ENCODE data around the gene MAP3K4. TPM values are rescaled to one million over a fixed set of nuclear protein-coding genes. Genes with fewer than 3 reads are reported as not detected.

Gene MAP3K4
- total RNA-seq, 1 experiment from 2014 or later, result 54.3 TPM

- Histone ChIP-seq H3K27ac (ENCODE audit: insufficient read length, low read depth, low read length) (no peak overlapping the region), H3K79me1 (ENCODE audit: insufficient read depth, low read depth, low read length, poor library complexity, severe bottlenecking) (no peaks in the 10 kb centered on the region), H3K56ac (ENCODE audit: insufficient read length, low read depth, low read length) (no peak overlapping the region), H3K9me3 (ENCODE audit: control insufficient read depth, low read depth, low read length) (no peaks in the 10 kb centered on the region), H3K23me2 (ENCODE audit: insufficient read length, low read depth, low read length, poor library complexity, severe bottlenecking) (no peaks in the 10 kb centered on the region), H4K91ac (ENCODE audit: insufficient read length, low read depth, low read length) (no peak overlapping the region), H3K4me2 (ENCODE audit: insufficient read depth, insufficient read length, low read length) (no peak overlapping the region), H3K4ac (ENCODE audit: low read depth, low read length) (no peak overlapping the region), H3T11ph (ENCODE audit: low read length) (no peak overlapping the region), H3K18ac (ENCODE audit: insufficient read length, low read depth, low read length) (no peak overlapping the region), H3K9ac (ENCODE audit: extremely low read depth, insufficient read length, low read length) (no peak overlapping the region), H2BK5ac (ENCODE audit: insufficient read length, low read length) (no peak overlapping the region), H4K20me1 (ENCODE audit: control insufficient read depth, insufficient read depth, insufficient read length) (no peaks in the 10 kb centered on the region), H4K8ac (replicated peaks; ENCODE audit: insufficient read length, low read depth, low read length) (no peak overlapping the region), H2AK5ac (ENCODE audit: insufficient read length, low read length) (no peak overlapping the region), H2AFZ (ENCODE audit: low read length) (no peak overlapping the region), H3K27me3 (ENCODE audit: insufficient read depth, low read length) (no peaks in the 10 kb centered on the region), H3K14ac (ENCODE audit: insufficient read depth, low read length) (no peak overlapping the region), H3K23ac (ENCODE audit: insufficient read length, low read depth, low read length) (no peak overlapping the region), H2BK15ac (ENCODE audit: low read depth, low read length) (no peak overlapping the region), H4K5ac (ENCODE audit: insufficient read length, low read depth, low read length) (no peak overlapping the region), H2BK12ac (ENCODE audit: insufficient read length, low read depth, low read length) (no peak overlapping the region), H2BK20ac (ENCODE audit: low read depth, low read length, poor library complexity, severe bottlenecking) (no peak overlapping the region), H2BK120ac (ENCODE audit: low read depth, low read length, poor library complexity, severe bottlenecking) (no peak overlapping the region), H3K79me2 (ENCODE audit: insufficient read depth, low read length) (no peaks in the 10 kb centered on the region), H3K4me1 (ENCODE audit: insufficient read depth, low read length) (no peaks in the 10 kb centered on the region)
- peaks cover 42 to 65% (median 57%) of the 10 kb centered on the region in 3 experiments for H3K36me3 Mint-ChIP-seq (ENCODE audit: insufficient read depth in 1 of 3, low read depth in 3 of 3)
- no CpG with 5 or more reads among the region's 13 CpGs for WGBS (ENCODE audit: extremely low coverage, insufficient read length, low lambda C conversion rate)
- no peak for TF ChIP-seq CTCF (conservative IDR thresholded peaks at IDR 0.05)
- H3K27ac Mint-ChIP-seq, result peak overlapping the region in 1 of 3 experiments; percentile 83; a peak in 1 of 7 replicates
- H3K27me3 Mint-ChIP-seq (ENCODE audit: low read depth), result no peaks in the 10 kb centered on the region; the same call in 1 of the 2 replicates
- H3K4me1 Mint-ChIP-seq, result no peaks in the 10 kb centered on the region
- no peak overlapping the region for H3K4me3 Mint-ChIP-seq
- H3K9me3 Mint-ChIP-seq, result peaks cover 10 to 11% of the 10 kb centered on the region in 2 experiments; a peak in 4 of 5 replicates
- no peak for DNase-seq
Measured at GRCh38 chr6:161154796-161155335, 163.3 kb downstream of the MAP3K4 start.
